Measurements from ENCODE around the gene ZBTB16.

- TF ChIP-seq, protein P1, sequence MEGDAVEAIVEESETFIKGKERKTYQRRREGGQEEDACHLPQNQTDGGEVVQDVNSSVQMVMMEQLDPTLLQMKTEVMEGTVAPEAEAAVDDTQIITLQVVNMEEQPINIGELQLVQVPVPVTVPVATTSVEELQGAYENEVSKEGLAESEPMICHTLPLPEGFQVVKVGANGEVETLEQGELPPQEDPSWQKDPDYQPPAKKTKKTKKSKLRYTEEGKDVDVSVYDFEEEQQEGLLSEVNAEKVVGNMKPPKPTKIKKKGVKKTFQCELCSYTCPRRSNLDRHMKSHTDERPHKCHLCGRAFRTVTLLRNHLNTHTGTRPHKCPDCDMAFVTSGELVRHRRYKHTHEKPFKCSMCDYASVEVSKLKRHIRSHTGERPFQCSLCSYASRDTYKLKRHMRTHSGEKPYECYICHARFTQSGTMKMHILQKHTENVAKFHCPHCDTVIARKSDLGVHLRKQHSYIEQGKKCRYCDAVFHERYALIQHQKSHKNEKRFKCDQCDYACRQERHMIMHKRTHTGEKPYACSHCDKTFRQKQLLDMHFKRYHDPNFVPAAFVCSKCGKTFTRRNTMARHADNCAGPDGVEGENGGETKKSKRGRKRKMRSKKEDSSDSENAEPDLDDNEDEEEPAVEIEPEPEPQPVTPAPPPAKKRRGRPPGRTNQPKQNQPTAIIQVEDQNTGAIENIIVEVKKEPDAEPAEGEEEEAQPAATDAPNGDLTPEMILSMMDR (IDR thresholded peaks at IDR 0.05; ENCODE audit: extremely low read depth in 1 of 2, insufficient read depth in 1 of 2, low read depth in 1 of 2, low read length in 2 of 2) = no peak
- no peak for TF ChIP-seq POLR2AphosphoS5 (IDR thresholded peaks at IDR 0.05; ENCODE audit: insufficient read depth, low read depth, low read length)
- TF ChIP-seq EZH2 (IDR thresholded peaks at IDR 0.05; ENCODE audit: borderline replicate concordance, low read depth, low read length, severe bottlenecking) = no peak
- TF ChIP-seq POLR2A (IDR thresholded peaks at IDR 0.05; ENCODE audit: low read depth, low read length) = no peak
- peak; percentile 58 for TF ChIP-seq FOS (IDR thresholded peaks at IDR 0.05; ENCODE audit: borderline replicate concordance, insufficient read depth, low read length)
- TF ChIP-seq JUN (IDR thresholded peaks at IDR 0.05; ENCODE audit: borderline replicate concordance, insufficient read depth, insufficient read length, low read depth) = peak; percentile 29
- TF ChIP-seq, protein P2, sequence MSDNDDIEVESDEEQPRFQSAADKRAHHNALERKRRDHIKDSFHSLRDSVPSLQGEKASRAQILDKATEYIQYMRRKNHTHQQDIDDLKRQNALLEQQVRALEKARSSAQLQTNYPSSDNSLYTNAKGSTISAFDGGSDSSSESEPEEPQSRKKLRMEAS (IDR thresholded peaks at IDR 0.05; ENCODE audit: insufficient read depth, insufficient read length) = no peak
- no peak for TF ChIP-seq MYC (IDR thresholded peaks at IDR 0.05; ENCODE audit: low read depth, low read length)
- no peak for TF ChIP-seq GATA2 (IDR thresholded peaks at IDR 0.05; ENCODE audit: insufficient read depth, insufficient read length, low read depth, low read length)
These were observed 226.1 kb downstream of the ZBTB16 start for GRCh38 chr11:114285599-114285998.

All from endothelial cell of umbilical vein (primary cell).